Activated T-cell treated with anti-CD3 and anti-CD28 coated beads for 48 hours (primary cell): ENCODE results near the gene CYP27B1.

ENCODE experiments used
- DNase-seq: peaks from one replicate; pipeline ENCODE4 v3.0.0-alpha.2; 2020; ENCODE audit warnings: low read depth

Gene CYP27B1

GRCh38 chr12:57751432-57751787 lies 15.5 kb downstream of the CYP27B1 start:
- no peak for DNase-seq

- no peak for DNase-seq
These were observed 16.1 kb downstream of the CYP27B1 start for GRCh38 chr12:57750561-57751431.

GRCh38 chr12:57749061-57749460 lies 17.8 kb downstream of the CYP27B1 start:
- no peak for DNase-seq

- no peak for DNase-seq
These were observed 20.9 kb downstream of the CYP27B1 start for GRCh38 chr12:57746025-57746424.

- DNase-seq: no peak
These were observed 21.4 kb downstream of the CYP27B1 start for GRCh38 chr12:57745485-57745881.

GRCh38 chr12:57744777-57745484 lies 21.9 kb downstream of the CYP27B1 start, which contains the start of gene TSPAN31:
TSPAN31 (plus strand) TSS chr12:57745039; CDS start chr12:57745155, 116 bp downstream.
- peak; percentile 90 for DNase-seq

GRCh38 chr12:57744194-57744776 lies 22.6 kb downstream of the CYP27B1 start:
- peak; percentile 72 for DNase-seq

- no peak for DNase-seq
These were observed 23.1 kb downstream of the CYP27B1 start for GRCh38 chr12:57743769-57744168.

GRCh38 chr12:57741844-57742738 lies 24.8 kb downstream of the CYP27B1 start:
- DNase-seq: peak; percentile 68

- no peak for DNase-seq
These were observed 25.5 kb downstream of the CYP27B1 start for GRCh38 chr12:57741413-57741789.

GRCh38 chr12:57740656-57741412 lies 26.0 kb downstream of the CYP27B1 start:
- DNase-seq: peak; percentile 59

GRCh38 chr12:57739914-57740538 lies 26.9 kb downstream of the CYP27B1 start:
- no peak for DNase-seq

GRCh38 chr12:57739387-57739786 lies 27.5 kb downstream of the CYP27B1 start:
- DNase-seq: no peak

GRCh38 chr12:57738661-57739237 lies 28.1 kb downstream of the CYP27B1 start, which contains the start of gene AGAP2:
AGAP2 (minus strand) TSS chr12:57738742; CDS start chr12:57738246, 496 bp downstream.
- no peak for DNase-seq

- no peak for DNase-seq
These were observed 29.1 kb downstream of the CYP27B1 start for GRCh38 chr12:57737467-57738460.

GRCh38 chr12:57736741-57737466 lies 30.0 kb downstream of the CYP27B1 start:
- no peak for DNase-seq

GRCh38 chr12:57735952-57736740 lies 30.7 kb downstream of the CYP27B1 start:
- DNase-seq: no peak
